Stimulated activated naive CD8-positive, alpha-beta T cell treated with anti-CD3 and anti-CD28 coated beads, Interleukin-15, Interleukin-2, amounts not matched to agents 100 ng/mL and 50 ng/mL, for 24 hours (primary cell): Measurements from ENCODE around the gene OR10A5.
"Not testable (repeated sequence)": the region's sequence is repeated elsewhere in the genome, so short reads cannot be mapped to it uniquely, and the experiment has no call there.

Source experiments
- H3K27ac Mint-ChIP-seq: one replicate; pipeline ENCODE4 v1.8.0; 2021; ENCODE audit warnings: mild to moderate bottlenecking, mixed read lengths
- H3K27me3 Mint-ChIP-seq: one replicate; pipeline ENCODE4 v1.8.0; 2021; ENCODE audit warnings: mixed read lengths
- H3K36me3 Mint-ChIP-seq: one replicate; pipeline ENCODE4 v1.8.0; 2021; ENCODE audit warnings: low read depth, mixed read lengths
- H3K4me1 Mint-ChIP-seq: one replicate; pipeline ENCODE4 v1.8.0; 2021; ENCODE audit warnings: low read depth, mixed read lengths
- H3K4me3 Mint-ChIP-seq: one replicate; pipeline ENCODE4 v1.8.0; 2021; ENCODE audit warnings: mild to moderate bottlenecking, mixed read lengths
- H3K9me3 Mint-ChIP-seq: one replicate; pipeline ENCODE4 v1.8.0; 2021; ENCODE audit warnings: mixed read lengths

The OR10A5 gene

GRCh38 chr11:6845383-6845782 is at the start of gene OR10A5:
Gene OR10A5, plus strand, starts transcription at chr11:6845683. Its CDS starts 0 bp downstream, at chr11:6845683.
- Mint-ChIP-seq H3K4me3 (no peak within 1 kb of the TSS), H3K4me1 (no peaks in the 10 kb centered on the region), H3K27ac (no peak within 1 kb of the TSS), H3K36me3 (no peaks in the 10 kb centered on the region), H3K9me3 (no peaks in the 10 kb centered on the region), H3K27me3 (peaks cover 32% of the 10 kb centered on the region)

- Mint-ChIP-seq H3K4me3 (no peak within 1 kb of the TSS), H3K36me3 (no peaks in the 10 kb centered on the region), H3K27me3 (peaks cover 16% of the 10 kb centered on the region), H3K9me3 (peaks cover 10% of the 10 kb centered on the region), H3K4me1 (no peaks in the 10 kb centered on the region), H3K27ac (no peak within 1 kb of the TSS)
Measured at GRCh38 chr11:6799402-6799801, 46.1 kb upstream of the OR10A5 start, which contains the start of gene OR6A2. Gene OR6A2, minus strand, starts transcription at chr11:6799689. Its CDS starts 3,981 bp downstream, at chr11:6795708.

GRCh38 chr11:6801075-6801474 is 44.4 kb upstream of the OR10A5 start:
- H3K4me1 Mint-ChIP-seq = not testable (repeated sequence)
- H3K9me3 Mint-ChIP-seq = peaks cover 10% of the 10 kb centered on the region
- H3K27me3 Mint-ChIP-seq = peaks cover 20% of the 10 kb centered on the region

GRCh38 chr11:6812390-6813005 is 33.0 kb upstream of the OR10A5 start:
- H3K4me3 Mint-ChIP-seq = no peak overlapping the region
- H3K4me1 Mint-ChIP-seq = no peaks in the 10 kb centered on the region
- no peaks in the 10 kb centered on the region for H3K9me3 Mint-ChIP-seq
- H3K36me3 Mint-ChIP-seq = no peaks in the 10 kb centered on the region
- no peak overlapping the region for H3K27ac Mint-ChIP-seq
- peaks cover 37% of the 10 kb centered on the region for H3K27me3 Mint-ChIP-seq

More at GRCh38 chr11:6801075-6801474, 44.4 kb upstream of the OR10A5 start:
- not testable (repeated sequence) for H3K4me3 Mint-ChIP-seq, H3K36me3 Mint-ChIP-seq, H3K27ac Mint-ChIP-seq

- Mint-ChIP-seq H3K4me3 (no peak overlapping the region), H3K4me1 (no peaks in the 10 kb centered on the region), H3K27me3 (peaks cover 32% of the 10 kb centered on the region), H3K27ac (no peak overlapping the region), H3K36me3 (no peaks in the 10 kb centered on the region), H3K9me3 (no peaks in the 10 kb centered on the region)
Measured at GRCh38 chr11:6813656-6814055, 31.8 kb upstream of the OR10A5 start.

- peaks cover 17% of the 10 kb centered on the region for H3K27me3 Mint-ChIP-seq
- H3K27ac Mint-ChIP-seq = no peak overlapping the region
- H3K9me3 Mint-ChIP-seq = no peaks in the 10 kb centered on the region
Measured at GRCh38 chr11:6817694-6818093, 27.8 kb upstream of the OR10A5 start.

GRCh38 chr11:6818967-6819366 is 26.5 kb upstream of the OR10A5 start:
- H3K27ac Mint-ChIP-seq = no peak overlapping the region
- no peaks in the 10 kb centered on the region for H3K9me3 Mint-ChIP-seq
- H3K4me3 Mint-ChIP-seq = no peak overlapping the region
- no peaks in the 10 kb centered on the region for H3K4me1 Mint-ChIP-seq
- H3K27me3 Mint-ChIP-seq = peaks cover 18% of the 10 kb centered on the region
- no peaks in the 10 kb centered on the region for H3K36me3 Mint-ChIP-seq

More at GRCh38 chr11:6817694-6818093, 27.8 kb upstream of the OR10A5 start:
- Mint-ChIP-seq H3K4me3 (no peak overlapping the region), H3K4me1 (no peaks in the 10 kb centered on the region), H3K36me3 (no peaks in the 10 kb centered on the region)

GRCh38 chr11:6824136-6824823 is 21.2 kb upstream of the OR10A5 start:
- no peaks in the 10 kb centered on the region for H3K9me3 Mint-ChIP-seq
- no peaks in the 10 kb centered on the region for H3K4me1 Mint-ChIP-seq
- no peaks in the 10 kb centered on the region for H3K36me3 Mint-ChIP-seq
- no peak overlapping the region for H3K4me3 Mint-ChIP-seq
- peaks cover 22% of the 10 kb centered on the region for H3K27me3 Mint-ChIP-seq
- no peak overlapping the region for H3K27ac Mint-ChIP-seq

GRCh38 chr11:6825231-6825744 is 20.2 kb upstream of the OR10A5 start:
- Mint-ChIP-seq H3K27me3 (peaks cover 23% of the 10 kb centered on the region), H3K4me1 (no peaks in the 10 kb centered on the region), H3K4me3 (no peak overlapping the region), H3K36me3 (no peaks in the 10 kb centered on the region), H3K27ac (no peak overlapping the region), H3K9me3 (no peaks in the 10 kb centered on the region)

GRCh38 chr11:6828103-6828502 is 17.4 kb upstream of the OR10A5 start:
- Mint-ChIP-seq H3K27ac (no peak overlapping the region), H3K4me1 (no peaks in the 10 kb centered on the region), H3K9me3 (no peaks in the 10 kb centered on the region), H3K36me3 (no peaks in the 10 kb centered on the region), H3K4me3 (no peak overlapping the region), H3K27me3 (peaks cover 23% of the 10 kb centered on the region)

GRCh38 chr11:6833356-6833755 is 12.1 kb upstream of the OR10A5 start:
- H3K9me3 Mint-ChIP-seq = no peaks in the 10 kb centered on the region
- H3K4me3 Mint-ChIP-seq = no peak overlapping the region
- no peaks in the 10 kb centered on the region for H3K36me3 Mint-ChIP-seq
- H3K4me1 Mint-ChIP-seq = no peaks in the 10 kb centered on the region
- no peak overlapping the region for H3K27ac Mint-ChIP-seq
- H3K27me3 Mint-ChIP-seq = peaks cover 14% of the 10 kb centered on the region

GRCh38 chr11:6834021-6834420 is 11.5 kb upstream of the OR10A5 start:
- Mint-ChIP-seq H3K4me1 (no peaks in the 10 kb centered on the region), H3K27ac (no peak overlapping the region), H3K36me3 (no peaks in the 10 kb centered on the region), H3K9me3 (no peaks in the 10 kb centered on the region), H3K27me3 (peaks cover 11% of the 10 kb centered on the region), H3K4me3 (no peak overlapping the region)

- no peaks in the 10 kb centered on the region for H3K36me3 Mint-ChIP-seq
- H3K9me3 Mint-ChIP-seq = no peaks in the 10 kb centered on the region
- H3K27ac Mint-ChIP-seq = no peak overlapping the region
- H3K4me3 Mint-ChIP-seq = no peak overlapping the region
- H3K4me1 Mint-ChIP-seq = no peaks in the 10 kb centered on the region
- H3K27me3 Mint-ChIP-seq = peaks cover 21% of the 10 kb centered on the region
Measured at GRCh38 chr11:6841694-6842093, 3.8 kb upstream of the OR10A5 start.

GRCh38 chr11:6843670-6844069 is 1.8 kb upstream of the OR10A5 start:
- Mint-ChIP-seq H3K4me3 (no peak overlapping the region), H3K9me3 (no peaks in the 10 kb centered on the region), H3K4me1 (no peaks in the 10 kb centered on the region), H3K36me3 (no peaks in the 10 kb centered on the region), H3K27ac (no peak overlapping the region), H3K27me3 (peaks cover 32% of the 10 kb centered on the region)

- no peak overlapping the region for H3K4me3 Mint-ChIP-seq
- no peaks in the 10 kb centered on the region for H3K36me3 Mint-ChIP-seq
- no peak overlapping the region for H3K27ac Mint-ChIP-seq
- H3K9me3 Mint-ChIP-seq = no peaks in the 10 kb centered on the region
- H3K27me3 Mint-ChIP-seq = peaks cover 32% of the 10 kb centered on the region
- no peaks in the 10 kb centered on the region for H3K4me1 Mint-ChIP-seq
Measured at GRCh38 chr11:6844356-6844755, 1.1 kb upstream of the OR10A5 start.
